Liver (tissue), 3 donors: ENCODE data around the gene C1QTNF7.

Experiments used
- CTCF ChIP-seq: fragments of 150-350 bp; IDR thresholded peaks from 2 replicates; pipeline ENCODE4 v1.5.1; 2017; ENCODE audit warnings: improper control_type of control experiment, low read depth, low read length; ENCODE audit not compliant: missing input control
- JUND ChIP-seq, 2 donors: IDR thresholded peaks; 2 replicates each; pipeline ENCODE4 v1.6.1; 2016; ENCODE audit warnings: antibody characterized with exemption in 2 of 2
- donor health status: healthy.
- donor health status: healthy.

GRCh38 chr4:15488136-15488535 is 60.3 kb downstream of the C1QTNF7 start:
- TF ChIP-seq CTCF (no peak), JUND (IDR thresholded peaks at IDR 0.05) (no peak)
